ENCODE data around the gene SLC2A5.

- TF ChIP-seq CTCF (IDR thresholded peaks at IDR 0.05) (no peak), EP300 (IDR thresholded peaks at IDR 0.05) (no peak)
Observed at GRCh38 chr1:9087411-9088125, 18.1 kb upstream of the SLC2A5 start.
